Lung (tissue), 12 donors: ENCODE data around the gene LYST. TPM values are rescaled to one million over a fixed set of nuclear protein-coding genes. Genes with fewer than 3 reads are reported as not detected.

ENCODE experiments used
- ATAC-seq: fragments of 200-7000 bp; cut with Tn5 transposase; one replicate; pipeline ENCODE4 v1.9.1; 2020; ENCODE audit warnings: moderate number of reproducible peaks; ENCODE audit not compliant: insufficient read depth, low FRiP score
- DNase-seq, 3 donors: peaks; one replicate each; pipeline ENCODE4 v3.0.0-alpha.2; 2013 to 2017
- H3K27ac ChIP-seq, 2 donors: one replicate each; pipeline ENCODE4 v1.5.1; 2013; ENCODE audit warnings: mild to moderate bottlenecking in 2 of 2, moderate library complexity in 2 of 2, control low read depth in 1 of 2, inconsistent platforms in 1 of 2, low read depth in 1 of 2, low read length in 1 of 2
- H3K27me3 ChIP-seq, 3 donors: one replicate each; pipeline ENCODE4 v1.5.1; 2013; ENCODE audit warnings: low read length in 2 of 3; ENCODE audit not compliant: control insufficient read depth in 3 of 3, insufficient read depth in 3 of 3
- H3K36me3 ChIP-seq, 4 donors: one replicate each; pipeline ENCODE4 v1.5.1; 2013; ENCODE audit warnings: low read length in 4 of 4, mild to moderate bottlenecking in 1 of 4, moderate library complexity in 1 of 4; ENCODE audit not compliant: control insufficient read depth in 4 of 4, insufficient read depth in 4 of 4
- H3K4me1 ChIP-seq, 5 donors: one replicate each; pipeline ENCODE4 v1.5.1; 2013; ENCODE audit warnings: low read length in 5 of 5, mild to moderate bottlenecking in 2 of 5, moderate library complexity in 1 of 5; ENCODE audit not compliant: control insufficient read depth in 5 of 5, insufficient read depth in 5 of 5
- H3K4me3 ChIP-seq: one replicate; pipeline ENCODE4 v1.5.1; 2013; ENCODE audit warnings: mild to moderate bottlenecking, control low read depth, moderate library complexity
- H3K9ac ChIP-seq, 2 donors: one replicate each; pipeline ENCODE4 v1.5.1; 2013; ENCODE audit warnings: low read length in 2 of 2, control low read depth in 1 of 2; ENCODE audit not compliant: insufficient read depth in 1 of 2
- H3K9me3 ChIP-seq, 4 donors: one replicate each; pipeline ENCODE4 v1.5.1; 2013; ENCODE audit warnings: low read length in 3 of 4, mild to moderate bottlenecking in 1 of 4, moderate library complexity in 1 of 4; ENCODE audit not compliant: control insufficient read depth in 4 of 4, insufficient read depth in 3 of 4
- CTCF ChIP-seq: IDR thresholded peaks from 2 replicates; pipeline ENCODE4 v1.5.1; 2012; ENCODE audit warnings: mild to moderate bottlenecking; ENCODE audit errors: control extremely low read depth, extremely low read depth
- WGBS, 2 donors: extraction: QIAGEN DNeasy Blood & Tissue Kit; methylation state at CpG; one replicate each; pipeline ENCODE4 v1.1.7; 2013; 5-methylcytosine and 5-hydroxymethylcytosine counted together
- polyA plus RNA-seq, 2 donors: library from polyadenylated mRNA; stranded (reverse); fragments of 200-250 nt; gene quantifications; one replicate each; pipeline ENCODE4 v1.2.1, GENCODE V29; 2013
- total RNA-seq, 2 donors: library from RNA; depleted of rRNA in 1 of 2; stranded (reverse); fragments of >200 nt in 1 of 2; gene quantifications; one replicate each; pipeline ENCODE4 v1.2.1, GENCODE V29; 2014 to 2021
- donor health status: control.
- donor health status: control.
- donor health status: Bipolar disorder and iron deficiency.
- donor health status: healthy.
- donor health status: DM: yes; HTN: yes; CAD: no.

The LYST gene
- total and polyA plus RNA-seq, 4 donors, result 9.8 to 82.7 (median 31.7) TPM

GRCh38 chr1:235875036-235875597 lies 8.4 kb upstream of the LYST start:
- H3K9ac ChIP-seq, result no peak overlapping the region
- no peak for DNase-seq
- H3K9me3 ChIP-seq, result no peaks in the 10 kb centered on the region
- TF ChIP-seq CTCF, result no peak
- 86 to 92% methylated on average over 4 of the region's 4 CpGs for WGBS, 2 donors
- peaks cover 0 to 5% (median 0%) of the 10 kb centered on the region in 5 donors for H3K4me1 ChIP-seq
- no peak overlapping the region for H3K4me3 ChIP-seq
- no peak for ATAC-seq
- H3K27me3 ChIP-seq, result no peaks in the 10 kb centered on the region
- no peak overlapping the region for H3K27ac ChIP-seq
- H3K36me3 ChIP-seq, result no peaks in the 10 kb centered on the region

GRCh38 chr1:235874261-235874660 lies 7.6 kb upstream of the LYST start:
- ATAC-seq, result no peak
- 76 to 93% methylated on average over 4 of the region's 4 CpGs for WGBS, 2 donors
- Histone ChIP-seq H3K27ac (no peak overlapping the region), H3K27me3 (no peaks in the 10 kb centered on the region), H3K36me3 (no peaks in the 10 kb centered on the region), H3K4me3 (no peak overlapping the region), H3K9ac (no peak overlapping the region), H3K9me3 (no peaks in the 10 kb centered on the region), H3K4me1 (peaks cover 0 to 5% (median 0%) of the 10 kb centered on the region in 5 donors)
- no peak for TF ChIP-seq CTCF
- DNase-seq, result no peak

GRCh38 chr1:235873571-235873970 lies 6.9 kb upstream of the LYST start:
- 70 to 90% methylated on average over 2 of the region's 2 CpGs for WGBS, 2 donors
- Histone ChIP-seq H3K9me3 (no peaks in the 10 kb centered on the region), H3K36me3 (no peaks in the 10 kb centered on the region), H3K27ac (no peak overlapping the region), H3K4me3 (no peak overlapping the region), H3K4me1 (peaks cover 0 to 2% (median 0%) of the 10 kb centered on the region in 5 donors), H3K27me3 (no peaks in the 10 kb centered on the region), H3K9ac (no peak overlapping the region)
- no peak for ATAC-seq
- DNase-seq, result no peak
- TF ChIP-seq CTCF, result no peak

- ATAC-seq (no peak), DNase-seq (no peak)
- H3K9me3 ChIP-seq, result no peaks in the 10 kb centered on the region
- no peaks in the 10 kb centered on the region for H3K27me3 ChIP-seq
- no peak for TF ChIP-seq CTCF
- no peak overlapping the region for H3K4me3 ChIP-seq
- H3K36me3 ChIP-seq, result no peaks in the 10 kb centered on the region
- peaks cover 0 to 1% (median 0%) of the 10 kb centered on the region in 5 donors for H3K4me1 ChIP-seq
- no peak overlapping the region for H3K9ac ChIP-seq
- 50 to 61% methylated on average over 1 of the region's 1 CpG for WGBS, 2 donors
- no peak overlapping the region for H3K27ac ChIP-seq
These were observed 6.3 kb upstream of the LYST start for GRCh38 chr1:235873045-235873444.
